Measurements from ENCODE around the gene ABTB2. TPM values are rescaled to one million over a fixed set of nuclear protein-coding genes. Genes with fewer than 3 reads are reported as not detected.

Gene ABTB2
- total and polyA plus RNA-seq, 10 of the 15 experiments (the other 5 are each of a cell fraction or from before 2014, with no cell fraction given): 0.13 to 2.1 (median 0.72) TPM

- TF ChIP-seq NKRF (conservative IDR thresholded peaks at IDR 0.05) (no peak), JUNB (IDR thresholded peaks at IDR 0.05) (no peak), MTA3 (IDR thresholded peaks at IDR 0.05; ENCODE audit: borderline replicate concordance, low read length) (no peak), ATF7 (IDR thresholded peaks at IDR 0.05; ENCODE audit: low read depth) (no peak), CUX1 (IDR thresholded peaks at IDR 0.05; ENCODE audit: insufficient replicate concordance, low read depth, low read length) (no peak)
Observed at GRCh38 chr11:34261820-34262219, 96.0 kb downstream of the ABTB2 start (continued).

- H3K27ac ChIP-seq (ENCODE audit: control insufficient read depth, insufficient read depth): no peak overlapping the region
- no peaks in the 10 kb centered on the region for H3K79me2 ChIP-seq (ENCODE audit: control insufficient read depth, insufficient read depth, low read length)
- no peaks in the 10 kb centered on the region for H3K9me3 ChIP-seq (replicated peaks; ENCODE audit: control insufficient read depth, insufficient read depth, low read length)
- WGBS (ENCODE audit: insufficient coverage, insufficient replicate concordance, low lambda C conversion rate, missing lambda C conversion rate): 44% methylated on average over 2 of the region's 2 CpGs
- ChIA-PET POLR2A (interaction anchor here (0.6 kb wide), 1 partner anchor 1161 kb away, joined by 4 read pairs; no protein-coding TSS in a partner anchor), RAD21 (ENCODE audit: unreplicated experiment) (interaction anchor here (1.6 kb wide), 1 partner anchor 87 kb away, joined by 4 read pairs; no protein-coding TSS in a partner anchor), CTCF (no interaction called here), SMC1A (ENCODE audit: uncharacterized antibody, unreplicated experiment) (interaction anchor here (0.6 to 1.6 kb wide), 3 partner anchors 12 to 94 kb away, joined by 3 to 4 read pairs (median 3); no protein-coding TSS in a partner anchor)
- H3K4me3 ChIP-seq: no peak overlapping the region
- no peaks in the 10 kb centered on the region for H3K4me1 ChIP-seq (ENCODE audit: control insufficient read depth, insufficient read depth, low read length)
- in situ Hi-C loops (cut with MboI) (no loop called here), intact Hi-C loops (cut with micrococcal nuclease; ENCODE audit: unreplicated experiment) (no loop called here)
- no peak for DNase-seq (ENCODE audit: low read depth, low spot score)
- no peak for FAIRE-seq
- H3K36me3 ChIP-seq (ENCODE audit: control insufficient read depth in 2 of 2, insufficient read depth in 2 of 2, low read length in 1 of 2): no peaks in the 10 kb centered on the region
- no peak overlapping the region for H2AFZ ChIP-seq (ENCODE audit: control insufficient read depth, low read depth, low read length)
- H3K4me2 ChIP-seq (ENCODE audit: control insufficient read depth, insufficient read depth): no peak overlapping the region
- BruUV-seq (replicated peaks): no TSS peak
- H3K27me3 ChIP-seq (replicated peaks in 1 of 2; ENCODE audit: control insufficient read depth in 2 of 2, insufficient read depth in 2 of 2, low read length in 1 of 2): no peaks in the 10 kb centered on the region
- no peak overlapping the region for H3K9ac ChIP-seq (ENCODE audit: control insufficient read depth, insufficient read depth, low read length)
- no peak for ATAC-seq
- H4K20me1 ChIP-seq (ENCODE audit: control insufficient read depth, insufficient read depth): no peaks in the 10 kb centered on the region
- TF ChIP-seq SREBF1 (IDR thresholded peaks at IDR 0.05; ENCODE audit: low read length) (no peak), TCF7 (IDR thresholded peaks at IDR 0.05; ENCODE audit: borderline replicate concordance) (no peak), KDM1A (IDR thresholded peaks at IDR 0.05; ENCODE audit: borderline replicate concordance) (no peak), ZNF687 (IDR thresholded peaks at IDR 0.05) (no peak), NR2F1 (conservative IDR thresholded peaks at IDR 0.05) (no peak), ETV6 (conservative IDR thresholded peaks at IDR 0.05 in 1 of 2, IDR thresholded peaks at IDR 0.05 in 1 of 2; ENCODE audit: borderline replicate concordance in 1 of 2, low read depth in 1 of 2) (no peak)
Observed at GRCh38 chr11:34261095-34261494, 96.7 kb downstream of the ABTB2 start.
